GM23248 (cell line): ENCODE measurements around the gene GPHN. TPM values are rescaled to one million over a fixed set of nuclear protein-coding genes. Genes with fewer than 3 reads are reported as not detected.

Experiments
- DNase-seq: peaks from one replicate; pipeline ENCODE4 v3.0.0-alpha.2; 2015
- H2AFZ ChIP-seq: fragments of 200-600 bp; sonication (generic); 2 replicates; pipeline ENCODE4 v1.6.1; 2016; ENCODE audit warnings: antibody characterized with exemption
- H3F3A ChIP-seq: fragments of 200-600 bp; sonication (generic); 2 replicates; pipeline ENCODE4 v1.6.1; 2016; ENCODE audit warnings: mild to moderate bottlenecking, antibody characterized with exemption, mixed run types; ENCODE audit not compliant: insufficient read depth
- H3K27ac ChIP-seq: fragments of 200-600 bp; sonication (generic); 2 replicates; pipeline ENCODE4 v1.5.1; 2016; ENCODE audit warnings: mild to moderate bottlenecking
- H3K27me3 ChIP-seq: fragments of 200-600 bp; sonication (generic); replicated peaks from 2 replicates; pipeline ENCODE4 v1.6.1; 2016; ENCODE audit warnings: mild to moderate bottlenecking; ENCODE audit not compliant: insufficient read depth
- H3K36me3 ChIP-seq: fragments of 200-600 bp; sonication (generic); 2 replicates; pipeline ENCODE4 v1.6.1; 2016; ENCODE audit warnings: low read depth, mild to moderate bottlenecking
- H3K4me1 ChIP-seq: fragments of 200-600 bp; sonication (generic); 2 replicates; pipeline ENCODE4 v1.6.1; 2016; ENCODE audit warnings: mild to moderate bottlenecking; ENCODE audit not compliant: insufficient read depth
- H3K4me2 ChIP-seq: fragments of 200-600 bp; sonication (generic); one replicate; pipeline ENCODE4 v1.6.1; 2016; ENCODE audit warnings: mild to moderate bottlenecking; ENCODE audit not compliant: unreplicated experiment
- H3K4me3 ChIP-seq: fragments of 200-600 bp; sonication (generic); 2 replicates; pipeline ENCODE4 v1.5.1; 2016; ENCODE audit warnings: mild to moderate bottlenecking
- H3K79me2 ChIP-seq: fragments of 200-600 bp; sonication (generic); 2 replicates; pipeline ENCODE4 v1.6.1; 2016; ENCODE audit warnings: mild to moderate bottlenecking; ENCODE audit not compliant: insufficient read depth
- H3K9ac ChIP-seq: fragments of 200-600 bp; sonication (generic); 2 replicates; pipeline ENCODE4 v1.6.1; 2016; ENCODE audit warnings: mild to moderate bottlenecking
- H3K9me2 ChIP-seq: fragments of 200-600 bp; sonication (generic); 2 replicates; pipeline ENCODE4 v1.6.1; 2016; ENCODE audit warnings: mixed run types, mild to moderate bottlenecking, moderate library complexity; ENCODE audit not compliant: insufficient read depth
- H3K9me3 ChIP-seq: fragments of 200-600 bp; sonication (generic); one replicate; pipeline ENCODE4 v1.6.1; 2017; ENCODE audit warnings: low read depth
- H4K20me1 ChIP-seq: fragments of 200-600 bp; sonication (generic); 2 replicates; pipeline ENCODE4 v1.6.0; 2016; ENCODE audit not compliant: insufficient read depth
- EZH2 ChIP-seq: fragments of 200-600 bp; sonication (generic); IDR thresholded peaks from 2 replicates; pipeline ENCODE4 v1.6.1; 2018; ENCODE audit warnings: antibody characterized with exemption, mild to moderate bottlenecking; ENCODE audit not compliant: insufficient read depth, poor library complexity, severe bottlenecking
- EZH2phosphoT487 ChIP-seq: fragments of 200-600 bp; sonication (generic); IDR thresholded peaks from 2 replicates; pipeline ENCODE4 v1.6.1; 2018; ENCODE audit warnings: antibody characterized with exemption, moderate library complexity, mild to moderate bottlenecking, low read depth; ENCODE audit not compliant: insufficient read depth
- WGBS, 2 experiments: methylation state at CpG; one replicate each; pipeline ENCODE4 v1.1.6; 2015 to 2017; ENCODE audit warnings: low lambda C conversion rate in 2 of 2, low coverage in 1 of 2; ENCODE audit errors: missing lambda C conversion rate in 2 of 2; 5-methylcytosine and 5-hydroxymethylcytosine counted together
- in situ Hi-C: fragments of 300-500 bp; cut with MboI; formaldehyde crosslinking; loops from 2 replicates; pipeline ENCODE4 v1.15.0; 2020
- polyA plus RNA-seq: library from polyadenylated mRNA; unstranded; fragments of >200 nt; fragmentation: Nextera tagmentation; extraction: Ambion mirVana; gene quantifications from 2 replicates; pipeline ENCODE4 v1.2.1, GENCODE V29; 2016
- total RNA-seq: library from RNA; depleted of rRNA; stranded (reverse); fragments of >200 nt; shearing (Covaris generic); gene quantifications from 2 replicates; pipeline ENCODE4 v1.2.3, GENCODE V29; 2014

GPHN gene
- total and polyA plus RNA-seq, 2 experiments from 2014 or later = 7.6 to 9.3 TPM

DNA sequence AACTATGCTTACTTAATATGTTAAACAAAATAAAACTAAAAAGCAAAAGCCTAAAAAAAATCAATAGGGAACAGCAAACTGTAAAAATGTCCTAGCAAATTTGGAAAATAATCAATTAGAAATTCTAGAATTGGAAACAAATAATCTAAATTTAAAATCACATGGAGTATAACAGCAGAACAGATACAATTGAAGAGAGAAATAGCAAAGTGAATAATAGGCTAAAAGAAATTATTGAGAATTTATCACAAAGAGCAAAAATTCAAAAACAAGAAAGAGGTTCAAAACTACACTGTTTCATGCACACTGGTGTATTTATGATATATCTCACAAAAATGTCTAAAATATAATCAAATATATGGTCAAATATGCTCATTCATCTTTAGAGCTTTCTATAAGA, 231.9 kb downstream of the GPHN start:
- Histone ChIP-seq H4K20me1 (no peaks in the 10 kb centered on the region), H3K9me3 (no peaks in the 10 kb centered on the region), H3K79me2 (no peaks in the 10 kb centered on the region), H3K4me3 (no peak overlapping the region), H3K9ac (no peak overlapping the region), H3K36me3 (no peaks in the 10 kb centered on the region), H3K27ac (no peak overlapping the region), H3K4me1 (no peaks in the 10 kb centered on the region), H3K27me3 (no peaks in the 10 kb centered on the region), H2AFZ (no peak overlapping the region), H3K4me2 (no peak overlapping the region), H3K9me2 (no peaks in the 10 kb centered on the region), H3F3A (no peaks in the 10 kb centered on the region)
- in situ Hi-C loops = no loop called here
- TF ChIP-seq EZH2phosphoT487 (no peak), EZH2 (no peak)
- no peak for DNase-seq

DNA sequence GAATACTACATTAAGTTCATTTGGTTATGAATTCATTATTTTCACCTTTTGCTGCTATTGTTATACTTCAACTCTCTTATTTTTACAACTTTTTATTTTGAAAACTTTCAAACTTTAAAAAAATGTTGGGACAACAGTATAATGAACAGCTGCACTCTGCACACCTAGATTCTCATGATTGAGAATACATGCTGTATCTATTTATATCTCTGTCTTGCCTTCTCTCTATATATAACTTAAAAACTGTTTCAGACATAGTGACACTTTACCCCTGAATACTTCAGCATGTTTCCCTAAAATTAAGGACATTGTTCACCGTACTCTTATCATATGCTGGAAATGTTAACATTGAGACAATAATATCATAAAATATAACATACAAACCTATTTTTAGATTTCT, 237.1 kb downstream of the GPHN start:
- no peaks in the 10 kb centered on the region for H3K4me1 ChIP-seq
- no peak overlapping the region for H3K4me2 ChIP-seq
- in situ Hi-C loops = no loop called here
- H2AFZ ChIP-seq = no peak overlapping the region
- no peaks in the 10 kb centered on the region for H3K36me3 ChIP-seq
- H3K4me3 ChIP-seq = no peak overlapping the region
- H3K9me2 ChIP-seq = no peaks in the 10 kb centered on the region
- no peak for DNase-seq
- H3K27me3 ChIP-seq = no peaks in the 10 kb centered on the region
- no peaks in the 10 kb centered on the region for H4K20me1 ChIP-seq
- no peaks in the 10 kb centered on the region for H3K79me2 ChIP-seq
- H3K27ac ChIP-seq = no peak overlapping the region
- H3F3A ChIP-seq = no peaks in the 10 kb centered on the region
- H3K9me3 ChIP-seq = no peaks in the 10 kb centered on the region
- WGBS, 2 experiments = 95 to 96% methylated on average over 1 of the region's 1 CpG
- no peak overlapping the region for H3K9ac ChIP-seq
- TF ChIP-seq EZH2phosphoT487 (no peak), EZH2 (no peak)

DNA sequence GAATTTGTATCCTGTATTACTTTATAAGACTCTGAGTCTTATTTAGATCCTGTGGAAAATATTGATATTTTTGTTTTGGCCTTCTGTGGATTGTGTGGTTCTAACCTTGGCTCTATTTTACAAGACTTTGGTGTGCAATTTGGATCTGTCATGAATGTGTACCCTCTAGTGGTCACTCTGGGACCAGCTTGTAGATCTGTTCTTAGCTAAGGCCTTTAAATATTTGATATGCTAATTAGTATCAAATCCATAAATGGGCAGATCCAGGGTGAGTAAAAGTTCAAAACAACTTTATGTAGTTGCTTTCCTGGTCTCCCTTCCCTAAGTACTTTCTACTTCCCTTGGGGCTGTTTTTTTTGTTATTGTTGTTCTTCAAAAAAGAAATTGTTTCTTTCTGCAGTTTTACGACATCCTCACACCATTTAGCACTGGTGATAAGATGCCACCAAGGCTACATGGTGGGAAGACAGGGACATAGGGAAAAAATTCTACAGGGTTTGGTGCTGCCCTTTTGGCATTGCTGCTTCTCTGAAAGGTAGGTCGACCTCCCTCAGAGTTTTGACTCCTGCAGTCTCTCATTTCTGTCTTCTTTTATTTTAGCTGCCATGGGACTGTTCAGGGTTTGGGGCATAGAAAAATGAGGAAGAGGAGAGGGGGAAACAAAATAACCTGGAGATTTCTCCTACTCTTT, 238.5 kb downstream of the GPHN start:
- no peaks in the 10 kb centered on the region for H3F3A ChIP-seq
- H3K27ac ChIP-seq = no peak overlapping the region
- DNase-seq = peak; percentile 54
- H3K4me3 ChIP-seq = no peak overlapping the region
- H3K4me2 ChIP-seq = no peak overlapping the region
- H3K9me3 ChIP-seq = no peaks in the 10 kb centered on the region
- H3K9me2 ChIP-seq = no peaks in the 10 kb centered on the region
- no peak overlapping the region for H3K9ac ChIP-seq
- WGBS, 2 experiments = 97 to 100% methylated on average over 2 of the region's 2 CpGs
- no peaks in the 10 kb centered on the region for H3K27me3 ChIP-seq
- H3K79me2 ChIP-seq = no peaks in the 10 kb centered on the region
- TF ChIP-seq EZH2 (no peak), EZH2phosphoT487 (no peak)
- no peaks in the 10 kb centered on the region for H3K4me1 ChIP-seq
- in situ Hi-C loops = no loop called here
- H3K36me3 ChIP-seq = no peaks in the 10 kb centered on the region
- no peak overlapping the region for H2AFZ ChIP-seq
- H4K20me1 ChIP-seq = no peaks in the 10 kb centered on the region

DNA sequence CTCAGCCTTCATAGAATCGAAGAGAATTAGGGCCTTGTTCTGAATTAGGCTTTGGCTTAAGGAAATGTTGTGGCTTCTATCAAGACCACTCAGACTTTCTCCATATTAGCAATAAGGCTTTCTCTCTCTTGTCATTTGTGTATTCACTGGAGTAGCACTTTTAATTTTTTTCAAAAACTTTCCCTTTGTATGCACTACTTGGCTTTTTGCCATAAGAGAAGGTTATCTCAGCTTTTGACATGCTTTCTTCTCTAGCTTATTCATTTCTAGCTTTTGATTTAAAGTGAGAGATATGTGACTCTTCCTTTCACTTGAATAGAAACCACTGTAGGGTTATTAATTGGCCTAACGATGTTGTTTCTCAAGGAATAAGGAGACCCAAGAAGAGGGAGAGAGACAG, 244.2 kb downstream of the GPHN start:
- no peak overlapping the region for H3K4me3 ChIP-seq
- no peak overlapping the region for H3K4me2 ChIP-seq
- H3K36me3 ChIP-seq = no peaks in the 10 kb centered on the region
- in situ Hi-C loops = no loop called here
- H3F3A ChIP-seq = no peaks in the 10 kb centered on the region
- no peak overlapping the region for H3K9ac ChIP-seq
- no peaks in the 10 kb centered on the region for H3K79me2 ChIP-seq
- no peaks in the 10 kb centered on the region for H3K4me1 ChIP-seq
- no peaks in the 10 kb centered on the region for H3K9me3 ChIP-seq
- no peaks in the 10 kb centered on the region for H4K20me1 ChIP-seq
- no peak for TF ChIP-seq EZH2phosphoT487
- no peak for TF ChIP-seq EZH2
- no peaks in the 10 kb centered on the region for H3K27me3 ChIP-seq
- no peak overlapping the region for H3K27ac ChIP-seq
- 91 to 92% methylated on average over 2 of the region's 2 CpGs for WGBS, 2 experiments
- no peaks in the 10 kb centered on the region for H3K9me2 ChIP-seq
- H2AFZ ChIP-seq = no peak overlapping the region
- DNase-seq = no peak
